H54 (cell line): ENCODE measurements around the gene PARP15.
"Not testable (repeated sequence)": the region's sequence is repeated elsewhere in the genome, so short reads cannot be mapped to it uniquely, and the experiment has no call there.

Experiments used
- DNase-seq: peaks from one replicate; pipeline ENCODE4 v3.0.0; 2011; ENCODE audit warnings: low spot score, mixed read lengths; ENCODE audit not compliant: insufficient read length
- FAIRE-seq: peaks from 3 replicates; lab custom pipeline; 2011; peaks lifted over from hg19 to GRCh38; lab: Jason Lieb, UNC
- POLR2A ChIP-seq: IDR thresholded peaks from 2 replicates; pipeline ENCODE4 v1.6.1; 2011; ENCODE audit warnings: low read depth, mild to moderate bottlenecking, low read length

PARP15 gene

GRCh38 chr3:122646146-122646988 lies 68.9 kb downstream of the PARP15 start:
- FAIRE-seq (no peak), DNase-seq (no peak)
- TF ChIP-seq POLR2A: no peak

GRCh38 chr3:122651233-122651907 lies 73.9 kb downstream of the PARP15 start:
- FAIRE-seq, DNase-seq: not testable (repeated sequence)

- not testable (repeated sequence) for DNase-seq
Observed at GRCh38 chr3:122651962-122652361, 74.5 kb downstream of the PARP15 start.

GRCh38 chr3:122658336-122658735 lies 80.9 kb downstream of the PARP15 start:
- not testable (repeated sequence) for FAIRE-seq, DNase-seq

More at GRCh38 chr3:122651962-122652361, 74.5 kb downstream of the PARP15 start:
- FAIRE-seq: not testable (repeated sequence)

- DNase-seq (no peak), FAIRE-seq (no peak)
- no peak for TF ChIP-seq POLR2A
Observed at GRCh38 chr3:122660297-122660974, 83.0 kb downstream of the PARP15 start.

- DNase-seq (no peak), FAIRE-seq (no peak)
- TF ChIP-seq POLR2A: no peak
Observed at GRCh38 chr3:122661633-122662032, 84.2 kb downstream of the PARP15 start.

- no peak for TF ChIP-seq POLR2A
- FAIRE-seq (no peak), DNase-seq (no peak)
Observed at GRCh38 chr3:122662505-122662904, 85.1 kb downstream of the PARP15 start.

GRCh38 chr3:122665226-122665786 lies 87.9 kb downstream of the PARP15 start:
- no peak for TF ChIP-seq POLR2A
- FAIRE-seq: no peak
- DNase-seq: no peak

GRCh38 chr3:122665881-122666280 lies 88.4 kb downstream of the PARP15 start:
- FAIRE-seq (no peak), DNase-seq (no peak)
- no peak for TF ChIP-seq POLR2A

GRCh38 chr3:122668930-122669730 lies 91.7 kb downstream of the PARP15 start:
- no peak for DNase-seq
- TF ChIP-seq POLR2A: no peak
- peak; percentile 76 for FAIRE-seq

GRCh38 chr3:122671553-122671952 lies 94.1 kb downstream of the PARP15 start:
- no peak for TF ChIP-seq POLR2A
- DNase-seq (no peak), FAIRE-seq (no peak)

- no peak for TF ChIP-seq POLR2A
- DNase-seq: no peak
- no peak for FAIRE-seq
Observed at GRCh38 chr3:122674339-122674738, 96.9 kb downstream of the PARP15 start.

- FAIRE-seq (no peak), DNase-seq (no peak)
- no peak for TF ChIP-seq POLR2A
Observed at GRCh38 chr3:122676759-122677158, 99.3 kb downstream of the PARP15 start.
